K562 (cell line): ENCODE results near the gene WNT11. TPM values are rescaled to one million over a fixed set of nuclear protein-coding genes. Genes with fewer than 3 reads are reported as not detected.

ENCODE experiments used
- HDAC8 ChIP-seq: fragments of 450-650 bp; IDR thresholded peaks from 2 replicates; pipeline ENCODE4 v1.6.1; 2016; ENCODE audit warnings: mild to moderate bottlenecking, missing genetic modification characterization, moderate library complexity, missing compliant biosample characterization
- RBFOX2 ChIP-seq: fragments of 200-400 bp; formaldehyde crosslinking; IDR thresholded peaks from 2 replicates; pipeline ENCODE4 v1.6.1; 2017; ENCODE audit warnings: low read depth, mild to moderate bottlenecking, low read length, moderate library complexity
- SMAD1 ChIP-seq: fragments of 150-350 bp; IDR thresholded peaks from 2 replicates; pipeline ENCODE4 v1.6.1; 2014; ENCODE audit warnings: low read length, low read depth; ENCODE audit not compliant: partially characterized antibody
- ZBTB40 ChIP-seq, 2 experiments: fragments of 450-650 bp in 1 of 2; sonication (generic) in 1 of 2; formaldehyde crosslinking in 1 of 2; IDR thresholded peaks; 2 replicates each; pipeline versions ENCODE4 v1.7.1 to v1.9.0; 2016 to 2022; ENCODE audit warnings: inconsistent platforms in 1 of 2, mild to moderate bottlenecking in 1 of 2, missing genetic modification reagents in 1 of 2
- ZKSCAN3 ChIP-seq: fragments of 250-450 bp; sonication (Bioruptor Pico); IDR thresholded peaks from 2 replicates; pipeline ENCODE4 v1.4.0; 2020
- ZMIZ1 ChIP-seq, 2 experiments: fragments of 150-350 bp in 1 of 2; IDR thresholded peaks; 2 replicates each; pipeline ENCODE4 v1.6.1; 2012 to 2016; ENCODE audit warnings: low read depth in 2 of 2, low read length in 2 of 2, mild to moderate bottlenecking in 1 of 2, moderate library complexity in 1 of 2
- ZNF212 ChIP-seq: fragments of 450-650 bp; formaldehyde crosslinking; IDR thresholded peaks from 2 replicates; pipeline ENCODE4 v1.4.0; 2020; ENCODE audit warnings: mild to moderate bottlenecking
- ZNF592 ChIP-seq: fragments of 450-650 bp; IDR thresholded peaks from 2 replicates; pipeline ENCODE4 v1.6.1; 2017; ENCODE audit warnings: antibody characterized with exemption, mild to moderate bottlenecking
- ZNF77 ChIP-seq: fragments of 250-450 bp; sonication (Bioruptor Pico); IDR thresholded peaks from 2 replicates; pipeline ENCODE4 v1.5.0; 2020
- polyA plus RNA-seq, 8 experiments: library from polyadenylated mRNA; depleted of rRNA in 4 of 8; stranded (reverse) in 5 of 8; unstranded in 3 of 8; fragments of >200 nt; fragmentation: Nextera tagmentation in 2 of 8; fragmentation: Illumina TruSeq in 1 of 8; extraction: Ambion mirVana in 2 of 8; extraction: Trizol in 1 of 8; gene quantifications; 2 replicates each; pipeline versions ENCODE4 v1.2.1 to v1.2.3, GENCODE V29; 2011 to 2014; ENCODE audit warnings: inconsistent platforms in 1 of 8, missing spikeins in 1 of 8
- total RNA-seq, 7 experiments: library from RNA; depleted of rRNA in 6 of 7; stranded (reverse); fragments of >200 nt in 6 of 7; fragmentation: Illumina TruSeq in 2 of 7; extraction: Trizol in 2 of 7; gene quantifications; 2 replicates each; pipeline versions ENCODE4 v1.2.1 to v1.2.3, GENCODE V29; 2011 to 2021; ENCODE audit warnings: low replicate concordance in 1 of 7

Gene WNT11
- total and polyA plus RNA-seq, 9 of the 15 experiments (the other 6 are each of a cell fraction or from before 2014, with no cell fraction given) = 0.03 to 0.20 (median 0.09) TPM; not detected in 4

- TF ChIP-seq ZNF592 (peak; percentile 90), HDAC8 (tag) (no peak), ZMIZ1 (IDR thresholded peaks at IDR 0.05; ENCODE audit: low read depth in 2 of 2, low read length in 2 of 2) (0 out of 4 replicates have a peak, but pooled peaks of 1 of the 2 experiments have one; percentile 17), ZKSCAN3 (CRISPR knock-in tag) (no peak), ZNF77 (CRISPR knock-in tag) (no peak), RBFOX2 (peak; percentile 82), ZBTB40 (IDR thresholded peaks at IDR 0.05) (peak; percentile 87), ZBTB40 (CRISPR knock-in tag; IDR thresholded peaks at IDR 0.05) (no peak), ZNF212 (CRISPR knock-in tag) (no peak), SMAD1 (peak; percentile 21)
Measured at GRCh38 chr11:76235233-76236091, 29.2 kb upstream of the WNT11 start (continued).
